SK-N-SH treated with all-trans-retinoic acid at 6 μM for 48 hours (cell line): Measurements from ENCODE around the gene METTL21A.

Source experiments
- ATAC-seq: fragments of 200-7000 bp; cut with Tn5 transposase; 3 replicates; pipeline ENCODE4 v1.9.1; 2020; ENCODE audit warnings: mild to moderate bottlenecking, moderate library complexity
- ARNTL ChIP-seq: fragments of 450-650 bp; formaldehyde crosslinking; IDR thresholded peaks from 2 replicates; pipeline ENCODE4 v1.5.0; 2020; ENCODE audit warnings: low read depth, mild to moderate bottlenecking, moderate library complexity, borderline replicate concordance
- CSDC2 ChIP-seq: fragments of 250-450 bp; sonication (Bioruptor Pico); IDR thresholded peaks from 2 replicates; pipeline ENCODE4 v1.5.0; 2020; ENCODE audit warnings: mild to moderate bottlenecking, moderate library complexity
- ESRRG ChIP-seq: fragments of 250-450 bp; sonication (Bioruptor Pico); IDR thresholded peaks from 2 replicates; pipeline ENCODE4 v1.6.1; 2021; ENCODE audit warnings: mild to moderate bottlenecking
- GLIS3 ChIP-seq: fragments of 250-450 bp; sonication (Bioruptor Pico); IDR thresholded peaks from 2 replicates; pipeline ENCODE4 v1.5.0; 2020; ENCODE audit warnings: mild to moderate bottlenecking, moderate library complexity
- ISL1 ChIP-seq: fragments of 250-450 bp; sonication (Bioruptor Pico); IDR thresholded peaks from 2 replicates; pipeline ENCODE4 v2.1.2; 2022; ENCODE audit warnings: mild to moderate bottlenecking, moderate library complexity
- OSR1 ChIP-seq: fragments of 250-450 bp; sonication (Bioruptor Pico); IDR thresholded peaks from 2 replicates; pipeline ENCODE4 v1.8.0; 2022; ENCODE audit warnings: moderate library complexity, mild to moderate bottlenecking, inconsistent platforms
- RARB ChIP-seq: fragments of 250-450 bp; sonication (Bioruptor Pico); IDR thresholded peaks from 2 replicates; pipeline ENCODE4 v1.8.0; 2021; ENCODE audit warnings: mild to moderate bottlenecking, moderate library complexity
- SNAI2 ChIP-seq: fragments of 250-450 bp; sonication (Bioruptor Pico); IDR thresholded peaks from 2 replicates; pipeline ENCODE4 v1.5.0; 2020; ENCODE audit warnings: mild to moderate bottlenecking, moderate library complexity
- TCF4 ChIP-seq: fragments of 250-450 bp; sonication (Bioruptor Pico); IDR thresholded peaks from 2 replicates; pipeline ENCODE4 v1.8.0; 2021; ENCODE audit warnings: mild to moderate bottlenecking, moderate library complexity, borderline replicate concordance
- TOX ChIP-seq: fragments of 250-450 bp; sonication (Bioruptor Pico); IDR thresholded peaks from 2 replicates; pipeline ENCODE4 v1.8.0; 2021; ENCODE audit warnings: mild to moderate bottlenecking, moderate library complexity, borderline replicate concordance
- ZC3H10 ChIP-seq: fragments of 250-450 bp; sonication (Bioruptor Pico); IDR thresholded peaks from 2 replicates; pipeline ENCODE4 v1.5.1; 2021; ENCODE audit warnings: mild to moderate bottlenecking, moderate library complexity
- ZFP3 ChIP-seq: fragments of 250-450 bp; sonication (Bioruptor Pico); IDR thresholded peaks from 2 replicates; pipeline ENCODE4 v1.5.0; 2020; ENCODE audit warnings: mild to moderate bottlenecking, moderate library complexity
- ZFP30 ChIP-seq: fragments of 450-650 bp; formaldehyde crosslinking; IDR thresholded peaks from 2 replicates; pipeline ENCODE4 v1.5.0; 2022; ENCODE audit warnings: mild to moderate bottlenecking, moderate library complexity
- ZNF8 ChIP-seq: fragments of 450-650 bp; formaldehyde crosslinking; IDR thresholded peaks from 2 replicates; pipeline ENCODE4 v1.5.0; 2020; ENCODE audit warnings: mild to moderate bottlenecking, moderate library complexity
- TF ChIP-seq, protein P1 (sequence below): fragments of 250-450 bp; sonication (Bioruptor Pico); IDR thresholded peaks from 2 replicates; pipeline ENCODE4 v1.8.0; 2021; ENCODE audit warnings: low read depth, mild to moderate bottlenecking, moderate library complexity, borderline replicate concordance
- TF ChIP-seq, protein P2 (sequence below): fragments of 250-450 bp; sonication (Bioruptor Pico); IDR thresholded peaks from 2 replicates; pipeline ENCODE4 v1.5.1; 2020; ENCODE audit warnings: low read depth, mild to moderate bottlenecking, moderate library complexity
- TF ChIP-seq, protein P3 (sequence below): fragments of 250-450 bp; sonication (Bioruptor Pico); IDR thresholded peaks from 2 replicates; pipeline ENCODE4 v1.8.0; 2020; ENCODE audit warnings: mild to moderate bottlenecking, moderate library complexity, borderline replicate concordance
- TF ChIP-seq, protein P4 (sequence below): fragments of 250-450 bp; sonication (Bioruptor Pico); IDR thresholded peaks from 2 replicates; pipeline ENCODE4 v1.5.0; 2020; ENCODE audit warnings: mild to moderate bottlenecking, moderate library complexity

The METTL21A gene

DNA sequence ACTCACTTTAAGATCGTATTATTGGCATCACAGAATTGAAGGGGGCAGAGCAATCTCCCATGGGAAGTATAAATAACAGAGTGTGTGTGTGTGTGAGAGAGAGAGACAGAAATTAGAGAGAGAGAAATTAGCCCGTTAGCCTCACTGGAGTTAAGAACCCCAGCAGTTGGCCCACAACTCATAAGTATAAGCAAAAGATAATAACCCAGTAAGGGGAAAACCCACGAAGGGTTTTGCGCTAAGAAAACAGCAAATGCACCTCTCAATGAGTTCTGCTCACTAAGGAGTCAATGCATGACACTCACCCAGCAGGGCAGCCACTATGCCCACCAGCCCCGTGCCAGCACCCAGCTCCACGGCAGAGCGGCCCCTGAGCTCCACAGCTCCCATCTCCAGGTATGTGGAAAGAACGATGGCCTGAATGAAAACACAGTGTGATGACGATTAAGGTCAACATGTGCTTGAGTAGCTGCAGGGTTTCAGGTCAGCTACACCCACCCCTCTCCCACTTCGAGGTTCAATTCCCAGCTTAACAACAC lies 3.6 kb downstream of the METTL21A start:
- TF ChIP-seq, protein P1, sequence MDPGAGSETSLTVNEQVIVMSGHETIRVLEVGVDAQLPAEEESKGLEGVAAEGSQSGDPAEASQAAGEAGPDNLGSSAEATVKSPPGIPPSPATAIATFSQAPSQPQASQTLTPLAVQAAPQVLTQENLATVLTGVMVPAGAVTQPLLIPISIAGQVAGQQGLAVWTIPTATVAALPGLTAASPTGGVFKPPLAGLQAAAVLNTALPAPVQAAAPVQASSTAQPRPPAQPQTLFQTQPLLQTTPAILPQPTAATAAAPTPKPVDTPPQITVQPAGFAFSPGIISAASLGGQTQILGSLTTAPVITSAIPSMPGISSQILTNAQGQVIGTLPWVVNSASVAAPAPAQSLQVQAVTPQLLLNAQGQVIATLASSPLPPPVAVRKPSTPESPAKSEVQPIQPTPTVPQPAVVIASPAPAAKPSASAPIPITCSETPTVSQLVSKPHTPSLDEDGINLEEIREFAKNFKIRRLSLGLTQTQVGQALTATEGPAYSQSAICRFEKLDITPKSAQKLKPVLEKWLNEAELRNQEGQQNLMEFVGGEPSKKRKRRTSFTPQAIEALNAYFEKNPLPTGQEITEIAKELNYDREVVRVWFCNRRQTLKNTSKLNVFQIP = no peak
- TF ChIP-seq, protein P2, sequence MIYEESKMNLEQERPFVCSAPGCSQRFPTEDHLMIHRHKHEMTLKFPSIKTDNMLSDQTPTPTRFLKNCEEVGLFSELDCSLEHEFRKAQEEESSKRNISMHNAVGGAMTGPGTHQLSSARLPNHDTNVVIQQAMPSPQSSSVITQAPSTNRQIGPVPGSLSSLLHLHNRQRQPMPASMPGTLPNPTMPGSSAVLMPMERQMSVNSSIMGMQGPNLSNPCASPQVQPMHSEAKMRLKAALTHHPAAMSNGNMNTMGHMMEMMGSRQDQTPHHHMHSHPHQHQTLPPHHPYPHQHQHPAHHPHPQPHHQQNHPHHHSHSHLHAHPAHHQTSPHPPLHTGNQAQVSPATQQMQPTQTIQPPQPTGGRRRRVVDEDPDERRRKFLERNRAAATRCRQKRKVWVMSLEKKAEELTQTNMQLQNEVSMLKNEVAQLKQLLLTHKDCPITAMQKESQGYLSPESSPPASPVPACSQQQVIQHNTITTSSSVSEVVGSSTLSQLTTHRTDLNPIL (CRISPR knock-in tag) = no peak
- TF ChIP-seq ISL1 (CRISPR knock-in tag) (no peak), SNAI2 (CRISPR knock-in tag) (no peak), CSDC2 (CRISPR knock-in tag) (no peak), RARB (CRISPR knock-in tag) (no peak), GLIS3 (CRISPR knock-in tag) (no peak), ZFP30 (CRISPR knock-in tag) (no peak), ESRRG (CRISPR knock-in tag) (no peak), OSR1 (CRISPR knock-in tag) (no peak), TOX (CRISPR knock-in tag) (no peak), ZNF8 (CRISPR knock-in tag) (no peak), TCF4 (CRISPR knock-in tag) (no peak), ZFP3 (CRISPR knock-in tag) (no peak), ZC3H10 (CRISPR knock-in tag) (no peak)
- TF ChIP-seq, protein P3, sequence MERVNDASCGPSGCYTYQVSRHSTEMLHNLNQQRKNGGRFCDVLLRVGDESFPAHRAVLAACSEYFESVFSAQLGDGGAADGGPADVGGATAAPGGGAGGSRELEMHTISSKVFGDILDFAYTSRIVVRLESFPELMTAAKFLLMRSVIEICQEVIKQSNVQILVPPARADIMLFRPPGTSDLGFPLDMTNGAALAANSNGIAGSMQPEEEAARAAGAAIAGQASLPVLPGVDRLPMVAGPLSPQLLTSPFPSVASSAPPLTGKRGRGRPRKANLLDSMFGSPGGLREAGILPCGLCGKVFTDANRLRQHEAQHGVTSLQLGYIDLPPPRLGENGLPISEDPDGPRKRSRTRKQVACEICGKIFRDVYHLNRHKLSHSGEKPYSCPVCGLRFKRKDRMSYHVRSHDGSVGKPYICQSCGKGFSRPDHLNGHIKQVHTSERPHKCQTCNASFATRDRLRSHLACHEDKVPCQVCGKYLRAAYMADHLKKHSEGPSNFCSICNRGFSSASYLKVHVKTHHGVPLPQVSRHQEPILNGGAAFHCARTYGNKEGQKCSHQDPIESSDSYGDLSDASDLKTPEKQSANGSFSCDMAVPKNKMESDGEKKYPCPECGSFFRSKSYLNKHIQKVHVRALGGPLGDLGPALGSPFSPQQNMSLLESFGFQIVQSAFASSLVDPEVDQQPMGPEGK = no peak
- TF ChIP-seq, protein P4, sequence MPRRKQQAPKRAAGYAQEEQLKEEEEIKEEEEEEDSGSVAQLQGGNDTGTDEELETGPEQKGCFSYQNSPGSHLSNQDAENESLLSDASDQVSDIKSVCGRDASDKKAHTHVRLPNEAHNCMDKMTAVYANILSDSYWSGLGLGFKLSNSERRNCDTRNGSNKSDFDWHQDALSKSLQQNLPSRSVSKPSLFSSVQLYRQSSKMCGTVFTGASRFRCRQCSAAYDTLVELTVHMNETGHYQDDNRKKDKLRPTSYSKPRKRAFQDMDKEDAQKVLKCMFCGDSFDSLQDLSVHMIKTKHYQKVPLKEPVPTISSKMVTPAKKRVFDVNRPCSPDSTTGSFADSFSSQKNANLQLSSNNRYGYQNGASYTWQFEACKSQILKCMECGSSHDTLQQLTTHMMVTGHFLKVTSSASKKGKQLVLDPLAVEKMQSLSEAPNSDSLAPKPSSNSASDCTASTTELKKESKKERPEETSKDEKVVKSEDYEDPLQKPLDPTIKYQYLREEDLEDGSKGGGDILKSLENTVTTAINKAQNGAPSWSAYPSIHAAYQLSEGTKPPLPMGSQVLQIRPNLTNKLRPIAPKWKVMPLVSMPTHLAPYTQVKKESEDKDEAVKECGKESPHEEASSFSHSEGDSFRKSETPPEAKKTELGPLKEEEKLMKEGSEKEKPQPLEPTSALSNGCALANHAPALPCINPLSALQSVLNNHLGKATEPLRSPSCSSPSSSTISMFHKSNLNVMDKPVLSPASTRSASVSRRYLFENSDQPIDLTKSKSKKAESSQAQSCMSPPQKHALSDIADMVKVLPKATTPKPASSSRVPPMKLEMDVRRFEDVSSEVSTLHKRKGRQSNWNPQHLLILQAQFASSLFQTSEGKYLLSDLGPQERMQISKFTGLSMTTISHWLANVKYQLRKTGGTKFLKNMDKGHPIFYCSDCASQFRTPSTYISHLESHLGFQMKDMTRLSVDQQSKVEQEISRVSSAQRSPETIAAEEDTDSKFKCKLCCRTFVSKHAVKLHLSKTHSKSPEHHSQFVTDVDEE (CRISPR knock-in tag) = no peak

DNA sequence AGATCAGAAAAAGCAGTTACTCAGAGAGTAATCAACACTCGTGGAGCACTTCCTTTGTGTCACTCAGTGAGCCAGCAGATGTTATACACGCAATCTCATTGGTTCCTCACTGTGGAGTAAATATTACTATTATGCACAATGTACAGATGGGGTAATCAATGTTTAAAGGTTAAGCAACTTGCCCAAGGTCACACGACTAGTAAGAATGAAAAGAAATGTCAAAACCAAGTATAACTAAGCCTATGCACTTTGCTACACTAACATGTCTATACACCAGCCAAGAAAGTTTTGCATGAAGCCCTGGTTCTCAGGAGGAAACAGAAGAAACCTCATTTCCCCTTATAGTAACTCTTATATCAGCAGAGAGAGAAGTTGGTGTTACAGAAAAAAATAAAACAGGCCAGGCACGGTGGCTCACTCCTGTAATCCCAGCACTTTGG lies 5.4 kb downstream of the METTL21A start:
- ATAC-seq = no peak
- TF ChIP-seq ZC3H10 (CRISPR knock-in tag) (no peak), SNAI2 (CRISPR knock-in tag) (no peak), RARB (CRISPR knock-in tag) (no peak), ZFP30 (CRISPR knock-in tag) (no peak), CSDC2 (CRISPR knock-in tag) (no peak), TOX (CRISPR knock-in tag) (no peak), ARNTL (no peak)
- TF ChIP-seq, protein P4 (CRISPR knock-in tag) = no peak
- TF ChIP-seq, protein P1 = no peak
- TF ChIP-seq, protein P3 = no peak
- TF ChIP-seq, all 23 proteins: peak for 0

More for the DNA sequence above, 3.6 kb downstream of the METTL21A start:
- no peak for ATAC-seq
